SK-N-SH (cell line): ENCODE results near the gene ARHGAP31.

Source experiments
- EP300 ChIP-seq, 2 experiments: IDR thresholded peaks; 2 replicates each; pipeline versions ENCODE4 v1.4.0 to v1.6.1; 2012; ENCODE audit warnings: borderline replicate concordance in 1 of 2, low read depth in 1 of 2, low read length in 1 of 2
- MEF2A ChIP-seq: IDR thresholded peaks from 2 replicates; pipeline ENCODE4 v1.4.0; 2012; ENCODE audit warnings: low read depth, borderline replicate concordance
- RFX5 ChIP-seq: IDR thresholded peaks from 2 replicates; pipeline ENCODE4 v1.6.1; 2012; ENCODE audit warnings: mild to moderate bottlenecking, improper control_type of control experiment, low read length
- TF ChIP-seq, protein P1 (sequence below): fragments of 200-600 bp; sonication (generic); IDR thresholded peaks from 2 replicates; pipeline ENCODE4 v1.6.1; 2017; ENCODE audit warnings: antibody characterized with exemption, mild to moderate bottlenecking, moderate library complexity

DNA sequence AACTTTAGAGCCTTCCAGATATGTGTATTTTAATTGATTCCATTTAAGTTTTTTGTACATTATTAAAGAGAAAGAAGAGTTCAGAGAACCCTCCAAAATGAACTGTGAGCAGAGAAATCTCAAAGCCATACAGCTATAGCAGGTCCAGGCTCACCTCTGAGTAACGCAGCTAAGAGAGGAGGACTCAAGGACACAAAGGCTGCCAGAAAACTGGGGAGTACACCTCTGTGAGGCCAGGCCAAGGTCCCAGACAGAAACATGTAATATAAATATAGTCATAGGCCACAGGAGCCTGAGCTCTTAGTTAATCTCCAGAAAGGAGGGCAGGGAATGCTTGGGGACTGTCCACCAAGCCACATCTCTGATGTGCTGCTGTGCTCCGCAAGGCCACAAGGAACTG is 102.7 kb downstream of the ARHGAP31 start:
- TF ChIP-seq RFX5 = no peak
- TF ChIP-seq, protein P1, sequence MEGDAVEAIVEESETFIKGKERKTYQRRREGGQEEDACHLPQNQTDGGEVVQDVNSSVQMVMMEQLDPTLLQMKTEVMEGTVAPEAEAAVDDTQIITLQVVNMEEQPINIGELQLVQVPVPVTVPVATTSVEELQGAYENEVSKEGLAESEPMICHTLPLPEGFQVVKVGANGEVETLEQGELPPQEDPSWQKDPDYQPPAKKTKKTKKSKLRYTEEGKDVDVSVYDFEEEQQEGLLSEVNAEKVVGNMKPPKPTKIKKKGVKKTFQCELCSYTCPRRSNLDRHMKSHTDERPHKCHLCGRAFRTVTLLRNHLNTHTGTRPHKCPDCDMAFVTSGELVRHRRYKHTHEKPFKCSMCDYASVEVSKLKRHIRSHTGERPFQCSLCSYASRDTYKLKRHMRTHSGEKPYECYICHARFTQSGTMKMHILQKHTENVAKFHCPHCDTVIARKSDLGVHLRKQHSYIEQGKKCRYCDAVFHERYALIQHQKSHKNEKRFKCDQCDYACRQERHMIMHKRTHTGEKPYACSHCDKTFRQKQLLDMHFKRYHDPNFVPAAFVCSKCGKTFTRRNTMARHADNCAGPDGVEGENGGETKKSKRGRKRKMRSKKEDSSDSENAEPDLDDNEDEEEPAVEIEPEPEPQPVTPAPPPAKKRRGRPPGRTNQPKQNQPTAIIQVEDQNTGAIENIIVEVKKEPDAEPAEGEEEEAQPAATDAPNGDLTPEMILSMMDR = no peak
- no peak for TF ChIP-seq EP300 (IDR thresholded peaks at IDR 0.05; ENCODE audit: borderline replicate concordance in 1 of 2, low read depth in 1 of 2, low read length in 1 of 2)
- TF ChIP-seq MEF2A = no peak
